Measurements from ENCODE around the gene STAMBP.
A peak's percentile ranks its signal among the peaks of the same experiment; 100 is the strongest.
"Not testable (repeated sequence)": the region's sequence is repeated elsewhere in the genome, so short reads cannot be mapped to it uniquely, and the experiment has no call there.

The STAMBP gene

DNA sequence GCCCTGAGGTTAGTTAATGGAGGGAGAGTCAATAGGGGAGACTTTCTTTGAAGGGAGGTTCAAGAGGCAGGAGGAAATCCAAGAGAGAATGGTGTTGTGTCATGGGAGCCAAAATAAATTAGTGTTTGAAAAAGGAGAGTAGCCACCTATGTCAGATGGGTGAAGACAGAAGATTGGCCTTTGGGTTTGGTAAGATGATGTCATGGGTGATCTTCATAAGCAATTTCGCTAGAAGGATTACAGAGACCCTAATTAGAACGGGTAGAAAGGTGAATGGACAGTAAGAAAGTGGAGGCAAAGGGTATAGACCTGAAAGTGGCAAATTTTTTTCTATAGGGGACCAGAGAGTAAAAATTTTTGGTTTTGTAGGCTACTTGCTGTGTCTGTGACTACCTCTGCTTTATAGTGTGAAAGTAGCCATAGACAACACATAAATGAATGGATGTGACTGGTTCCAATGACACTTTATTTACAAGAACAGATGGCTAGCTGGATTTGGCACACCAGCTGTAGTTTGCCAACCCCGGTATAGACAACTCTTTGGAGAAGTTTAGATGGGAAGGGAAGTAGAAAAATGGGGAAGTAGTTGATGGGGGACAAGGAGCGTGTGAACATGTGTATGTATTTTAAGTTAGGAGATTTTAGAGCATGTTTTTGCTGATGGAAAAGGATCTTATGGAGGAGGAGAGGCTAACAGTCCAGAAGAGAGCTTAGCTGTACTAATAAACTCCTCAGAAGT, 9.3 kb downstream of the STAMBP start:
- peak; percentile 64 for DNase-seq

DNA sequence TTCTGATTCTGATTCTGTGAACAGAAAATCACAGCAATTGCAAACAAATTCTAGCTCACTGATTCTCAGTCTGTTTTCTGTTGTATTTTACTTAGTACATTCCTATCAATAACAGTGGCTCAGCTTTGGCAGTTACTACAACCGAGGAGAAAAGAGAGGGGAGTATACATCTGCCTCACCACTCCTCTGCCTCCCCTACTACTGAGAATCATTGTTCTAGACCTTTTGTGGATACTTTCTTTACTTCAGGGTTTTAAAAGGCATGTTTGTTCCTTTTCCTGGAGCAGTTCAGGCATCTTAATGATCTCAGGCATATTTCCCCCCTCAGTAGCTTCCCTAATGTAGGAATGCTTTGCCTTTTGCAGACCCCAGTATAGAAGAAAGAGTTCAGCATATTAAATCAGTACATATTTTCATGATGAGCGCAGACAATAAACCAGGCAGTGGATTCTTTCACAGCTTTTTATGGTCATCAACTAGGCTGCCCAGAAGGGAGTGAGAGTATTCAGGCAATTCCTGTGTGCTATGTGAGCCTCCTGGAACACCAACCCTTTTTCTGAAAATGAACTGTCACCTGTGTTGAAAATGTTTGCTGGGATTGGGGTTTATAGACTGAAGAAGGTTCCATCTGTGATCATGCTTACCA, 10.3 kb downstream of the STAMBP start:
- DNase-seq = no peak

GRCh38 chr2:73839653-73840411, 11.1 kb downstream of the STAMBP start:
- no peak for DNase-seq

DNA sequence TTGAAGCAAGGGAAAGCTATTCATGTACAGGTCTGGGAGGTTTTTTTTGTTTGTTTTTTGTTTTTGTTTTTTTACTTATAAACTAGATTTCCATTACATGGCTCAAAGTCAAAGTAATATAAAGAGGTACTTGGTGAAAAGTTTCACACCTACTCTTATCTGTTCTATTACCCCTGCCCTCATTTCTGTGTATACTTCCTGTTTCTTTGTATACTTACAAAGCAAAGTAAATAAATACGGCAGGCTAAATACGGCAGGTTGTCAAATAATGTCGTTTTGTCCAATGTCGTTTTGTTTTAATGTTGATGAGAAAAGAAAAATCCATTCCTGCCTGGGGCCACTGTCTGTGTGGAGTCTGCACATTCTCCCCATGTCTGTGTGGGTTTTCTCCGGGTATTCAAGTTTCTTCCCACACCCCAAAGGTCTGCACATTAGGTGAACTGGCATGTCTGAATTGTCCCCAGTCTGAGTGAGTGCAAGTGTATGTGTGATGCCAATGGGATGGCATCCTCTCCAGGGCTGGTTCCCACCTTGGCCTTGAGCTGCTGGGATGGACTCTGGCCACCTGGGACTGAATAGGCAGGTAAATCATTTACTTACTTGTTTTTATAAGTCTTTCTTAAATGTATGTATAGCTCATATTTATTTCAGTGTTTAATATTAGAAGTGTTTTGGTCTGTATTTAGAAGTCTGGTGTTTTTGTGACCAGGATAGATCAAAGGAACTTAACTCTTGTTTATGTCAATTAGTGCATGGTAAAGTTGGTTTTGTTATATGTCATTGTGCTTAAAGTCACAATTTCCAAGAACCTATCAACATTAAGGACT, 13.4 kb downstream of the STAMBP start:
- DNase-seq = no peak

DNA sequence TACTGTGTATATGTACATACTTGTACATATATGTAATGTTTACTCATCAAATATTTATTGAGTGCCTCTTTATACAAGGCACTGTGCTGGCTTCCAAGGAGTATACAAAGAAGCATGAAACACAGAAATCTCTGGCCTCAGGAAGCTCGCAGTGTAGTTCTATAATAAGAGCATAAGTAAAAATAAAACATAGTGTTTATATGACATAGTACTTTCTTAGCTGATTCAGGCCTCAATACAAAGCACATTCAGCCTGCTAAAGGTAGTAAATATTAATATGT, 13.9 kb downstream of the STAMBP start:
- DNase-seq = no peak

DNA sequence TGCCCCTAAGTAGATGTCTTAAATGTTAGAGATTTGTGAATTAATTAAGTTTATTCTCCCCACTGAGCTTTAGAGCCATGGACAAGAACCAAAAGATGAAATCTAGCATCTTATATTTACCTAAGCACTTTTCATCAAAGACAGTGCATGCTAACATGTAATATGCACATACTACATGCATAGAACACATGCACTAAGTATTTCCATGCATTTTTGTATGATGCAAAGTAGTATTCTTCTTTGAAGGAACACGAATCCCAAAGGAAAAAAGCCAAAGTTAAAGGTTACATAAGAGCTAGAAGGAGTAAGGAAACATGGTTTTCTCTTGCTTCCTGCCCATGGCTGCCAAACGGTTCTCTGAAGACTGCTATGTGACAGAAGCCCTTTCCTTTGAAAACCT, 15.3 kb downstream of the STAMBP start:
- DNase-seq = no peak

DNA sequence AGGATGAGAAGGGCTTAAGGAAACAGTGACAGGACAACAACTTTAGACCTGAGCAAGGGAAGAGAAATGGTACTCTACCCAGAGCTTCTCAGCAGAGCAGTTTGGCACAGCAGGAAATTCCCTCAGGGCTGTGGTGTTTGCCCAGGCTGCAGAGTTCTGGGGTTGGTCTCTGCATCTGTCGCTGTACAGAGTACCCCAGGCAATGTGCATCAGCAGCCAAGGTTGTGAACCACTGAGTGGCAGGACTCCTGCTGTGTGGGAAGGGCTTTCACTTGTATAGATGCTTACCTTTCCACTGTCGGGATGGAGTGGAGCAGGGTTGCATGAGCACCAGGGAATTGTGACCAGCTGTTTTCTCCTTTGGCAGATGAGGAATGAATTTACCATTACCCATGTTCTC, 21.2 kb downstream of the STAMBP start:
- DNase-seq = no peak

GRCh38 chr2:73851274-73851673, 22.5 kb downstream of the STAMBP start:
- peak; percentile 56 for DNase-seq

GRCh38 chr2:73852020-73852419, 23.3 kb downstream of the STAMBP start:
- DNase-seq = no peak

DNA sequence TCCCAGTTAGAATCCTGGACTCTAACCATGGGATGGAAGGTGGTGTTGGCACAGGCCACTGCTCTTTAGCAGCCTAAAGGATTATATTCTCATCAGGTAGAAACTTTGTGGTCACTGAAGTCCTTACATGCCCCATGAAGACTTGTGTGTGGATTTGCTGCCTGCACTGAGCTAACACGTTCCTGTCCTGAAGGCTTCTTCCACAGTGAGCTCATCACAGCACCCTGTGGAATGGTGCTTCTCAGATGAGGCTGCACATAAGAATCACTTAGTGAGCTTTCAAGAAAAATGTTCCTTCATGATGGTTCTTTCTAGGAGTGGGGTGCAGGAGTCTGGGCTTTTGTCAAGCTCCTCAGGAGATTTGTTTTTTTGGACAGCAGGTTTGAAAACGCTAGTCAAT, 26.8 kb downstream of the STAMBP start:
- DNase-seq = no peak

DNA sequence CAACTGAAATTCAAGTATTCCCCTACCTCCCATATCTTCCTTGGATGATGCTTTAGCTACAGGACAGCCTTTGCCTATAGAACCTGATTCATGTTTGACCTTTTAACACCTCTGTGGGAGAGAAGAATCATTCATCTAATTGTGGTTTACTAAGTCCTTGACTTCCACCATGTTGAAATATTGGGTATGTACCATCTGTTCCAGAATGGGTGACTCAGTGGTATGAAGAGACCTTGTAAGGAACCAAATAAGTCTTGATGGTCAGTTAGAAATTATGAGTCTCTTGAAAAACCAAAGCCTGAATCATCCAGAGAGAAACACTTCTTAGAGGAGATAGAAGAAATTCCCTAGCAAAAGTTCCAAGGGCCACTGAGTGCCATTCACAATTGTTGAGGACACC, 27.5 kb downstream of the STAMBP start:
- DNase-seq = no peak

DNA sequence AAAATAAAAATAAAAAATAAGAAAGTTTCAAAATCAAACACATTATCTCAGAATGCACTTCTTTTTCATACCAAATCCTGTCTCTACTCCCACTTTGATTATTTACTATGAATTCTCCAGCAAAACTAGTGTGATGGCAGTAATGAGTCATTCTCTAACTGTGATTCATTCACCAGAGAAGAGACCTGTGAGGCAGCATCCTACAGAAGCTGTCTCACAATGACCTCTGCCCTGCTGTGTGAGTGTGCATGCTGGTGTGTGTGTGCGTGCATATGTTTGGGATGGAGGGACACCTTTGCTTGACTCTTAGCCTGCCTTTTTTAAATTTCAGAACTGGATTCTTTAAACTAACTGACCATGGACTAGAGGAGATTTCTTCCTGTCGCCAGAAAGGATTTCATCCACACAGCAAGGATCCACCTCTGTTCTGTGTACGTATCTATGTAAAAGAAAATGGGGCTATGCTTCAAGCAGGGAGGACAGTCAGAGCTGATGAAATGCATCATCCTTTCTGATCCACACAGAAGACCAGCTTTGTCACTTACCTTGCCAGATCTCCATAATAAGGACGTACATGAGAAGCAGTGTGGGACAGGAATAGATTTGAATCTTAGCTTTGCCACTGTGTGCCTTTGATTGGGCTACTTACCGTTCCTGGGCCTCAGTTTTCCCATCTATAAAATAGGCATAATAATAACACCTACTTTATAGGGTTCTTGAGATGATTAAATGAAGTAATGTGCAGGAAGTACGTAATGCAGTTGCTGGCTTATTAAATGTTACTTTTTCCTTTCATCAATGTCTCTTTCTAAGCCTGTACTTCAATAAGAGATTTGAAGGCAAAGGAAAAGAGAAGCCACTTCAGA, 31.2 kb downstream of the STAMBP start:
- no peak for DNase-seq

GRCh38 chr2:73862987-73863386, 34.2 kb downstream of the STAMBP start:
- no peak for DNase-seq

- no peak for DNase-seq
Measured at GRCh38 chr2:73868204-73868978, 39.6 kb downstream of the STAMBP start.

- no peak for DNase-seq
Measured at GRCh38 chr2:73870084-73870483, 41.3 kb downstream of the STAMBP start.

DNA sequence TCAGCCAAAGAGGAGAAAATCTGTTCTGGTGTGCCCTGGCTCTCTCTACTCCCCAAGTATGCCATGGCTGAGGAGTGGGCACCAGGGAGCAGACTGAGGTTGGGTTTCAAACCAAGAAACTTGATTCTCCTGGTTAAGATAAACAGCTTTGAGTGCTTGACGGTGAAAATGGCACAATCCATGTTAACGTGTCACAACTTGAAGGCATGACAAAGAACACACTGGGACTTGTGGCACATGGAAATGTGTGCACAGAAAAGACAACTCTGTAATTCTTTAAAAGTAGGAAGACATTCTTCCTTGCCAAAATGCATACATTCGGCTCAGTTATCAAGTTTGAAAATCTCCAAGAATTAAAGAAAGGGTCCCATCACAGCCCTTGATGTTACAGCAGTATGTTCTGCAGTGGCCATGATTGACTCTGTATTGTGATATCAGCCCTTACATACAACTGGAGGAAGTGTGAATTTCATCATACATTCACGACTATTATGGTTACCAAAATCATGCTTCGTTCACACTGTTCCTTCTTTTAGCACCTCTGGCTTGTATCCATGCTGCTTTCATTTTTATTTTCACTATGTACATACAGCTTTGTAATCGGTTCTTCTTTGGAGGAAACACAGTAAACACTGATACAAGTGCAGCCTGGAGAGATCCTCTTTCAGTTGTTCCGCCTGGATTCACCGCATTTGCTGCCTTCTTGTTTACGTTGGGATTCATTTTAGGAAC, 48.5 kb downstream of the STAMBP start:
- DNase-seq = no peak

GRCh38 chr2:73877984-73878383, 49.2 kb downstream of the STAMBP start:
- DNase-seq = not testable (repeated sequence)

GRCh38 chr2:73885406-73885805, 56.6 kb downstream of the STAMBP start:
- no peak for DNase-seq

DNA sequence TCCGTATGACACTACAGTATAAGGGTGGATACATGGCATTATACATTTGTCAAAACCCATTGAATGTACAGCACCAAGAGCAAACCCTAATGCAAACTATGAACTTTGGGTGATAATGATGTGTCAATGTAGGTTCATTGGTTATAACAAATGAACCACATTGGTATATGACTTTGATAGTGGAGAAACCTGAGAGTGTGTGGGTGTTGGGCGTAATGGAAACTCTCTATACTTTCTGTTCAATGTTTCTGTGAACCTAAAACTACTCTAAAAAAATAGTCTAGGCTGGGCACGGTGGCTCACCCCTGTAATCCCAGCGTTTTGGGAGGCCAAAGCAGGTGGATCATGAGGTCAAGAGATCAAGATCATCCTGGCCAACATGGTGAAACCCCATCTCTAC, 57.6 kb downstream of the STAMBP start:
- no peak for DNase-seq

DNA sequence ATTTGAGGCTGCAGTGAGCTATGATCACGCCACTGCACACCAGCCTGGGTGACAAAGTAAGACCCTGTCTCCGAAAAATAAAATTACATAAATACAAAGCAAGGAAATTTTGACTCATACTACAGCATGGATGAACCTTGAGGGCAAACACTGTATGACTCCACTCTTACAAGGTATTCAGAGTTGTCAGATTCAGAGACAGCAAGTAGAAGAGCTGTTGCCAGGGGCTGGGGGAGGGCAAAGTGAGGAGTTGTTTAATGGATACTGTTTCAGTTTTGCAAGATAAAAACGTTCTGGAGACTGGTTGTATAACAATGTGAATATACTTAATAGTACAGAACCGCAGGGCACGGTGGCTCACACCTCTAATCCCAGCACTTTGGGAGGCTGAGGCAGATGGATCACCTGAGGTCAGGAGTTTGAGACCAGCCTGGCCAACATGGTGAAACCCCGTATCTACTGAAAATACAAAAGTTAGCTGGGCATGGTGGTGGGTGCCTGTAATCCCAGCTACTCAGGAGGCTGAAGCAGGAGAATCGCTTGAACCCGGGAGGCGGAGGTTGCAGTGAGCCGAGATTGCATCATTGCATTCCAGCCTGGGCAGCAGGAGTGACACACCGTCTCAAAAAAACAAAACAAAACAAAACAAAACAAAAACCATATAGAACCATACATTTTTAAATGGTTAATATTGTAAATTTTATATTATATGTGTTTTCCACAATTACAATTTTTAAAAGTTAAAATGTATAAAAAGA, 59.0 kb downstream of the STAMBP start:
- DNase-seq = not testable (repeated sequence)
